ENCODE measurements around the gene CCL13.

The CCL13 gene

GRCh38 chr17:34349751-34350150, 6.5 kb upstream of the CCL13 start:
- DNase-seq (ENCODE audit: low spot score), result no peak
- TF ChIP-seq CTCF (IDR thresholded peaks at IDR 0.05; ENCODE audit: extremely low read depth, missing control alignments), result no peak

- no peak for TF ChIP-seq CTCF (IDR thresholded peaks at IDR 0.05; ENCODE audit: extremely low read depth, missing control alignments)
These were observed 5.2 kb upstream of the CCL13 start for GRCh38 chr17:34351096-34351495.

GRCh38 chr17:34352191-34352590, 4.1 kb upstream of the CCL13 start:
- no peak for TF ChIP-seq CTCF (IDR thresholded peaks at IDR 0.05; ENCODE audit: extremely low read depth, missing control alignments)
- no peak for DNase-seq (ENCODE audit: low spot score)

More at GRCh38 chr17:34351096-34351495, 5.2 kb upstream of the CCL13 start:
- no peak for DNase-seq (ENCODE audit: low spot score)

GRCh38 chr17:34354637-34355036, 1.6 kb upstream of the CCL13 start:
- TF ChIP-seq CTCF (IDR thresholded peaks at IDR 0.05; ENCODE audit: extremely low read depth, missing control alignments), result no peak
- DNase-seq (ENCODE audit: low spot score), result no peak

- TF ChIP-seq CTCF (IDR thresholded peaks at IDR 0.05; ENCODE audit: extremely low read depth, missing control alignments), result no peak
- DNase-seq (ENCODE audit: low spot score), result no peak
These were observed 1.1 kb downstream of the CCL13 start for GRCh38 chr17:34357398-34357797.

- no peak for DNase-seq (ENCODE audit: low spot score)
- no peak for TF ChIP-seq CTCF (IDR thresholded peaks at IDR 0.05; ENCODE audit: extremely low read depth, missing control alignments)
These were observed 2.4 kb downstream of the CCL13 start for GRCh38 chr17:34358631-34359030.

- no peak for DNase-seq (ENCODE audit: low spot score)
- TF ChIP-seq CTCF (IDR thresholded peaks at IDR 0.05; ENCODE audit: extremely low read depth, missing control alignments), result no peak
These were observed 4.5 kb downstream of the CCL13 start for GRCh38 chr17:34360601-34361270.

Measured in GM20000 (cell line).